CD4-positive, alpha-beta T cell (primary cell): Measurements from ENCODE around the gene PHACTR4. TPM values are rescaled to one million over a fixed set of nuclear protein-coding genes. Genes with fewer than 3 reads are reported as not detected.
A peak's percentile ranks its signal among the peaks of the same experiment; 100 is the strongest.

Experiments used
- ATAC-seq: fragments of 200-7000 bp; cut with Tn5 transposase; one replicate; pipeline ENCODE4 v1.10.0; 2022; ENCODE audit warnings: mild to moderate bottlenecking; ENCODE audit not compliant: poor library complexity
- CTCF ChIA-PET: fragments of 350-600 bp; sonication (Branson Sonifier 250); formaldehyde crosslinking; loops from one replicate; lab custom pipeline; 2021; ENCODE audit warnings: antibody characterized with exemption, inconsistent platforms; lab: Charles Lee
- POLR2A ChIA-PET: fragments of 350-600 bp; sonication (Branson Sonifier 250); formaldehyde crosslinking; loops from one replicate; lab custom pipeline; 2021; ENCODE audit warnings: antibody characterized with exemption, inconsistent platforms; lab: Charles Lee
- DNase-seq, 14 experiments: peaks; one replicate each; pipeline ENCODE4 v3.0.0-alpha.2; 2013 to 2020; ENCODE audit warnings: mixed read lengths in 2 of 14
- H3K27ac ChIP-seq, 2 donors: one replicate each; pipeline versions ENCODE4 v1.5.1 to v1.7.0; 2013; ENCODE audit warnings: low read length in 2 of 2, low read depth in 1 of 2, mild to moderate bottlenecking in 1 of 2
- H3K27me3 ChIP-seq, 2 experiments: 1 replicate in 1 of 2; 2 replicates in 1 of 2; pipeline versions ENCODE4 v1.6.1 to v1.7.0; 2013; ENCODE audit warnings: low read length in 2 of 2, control low read depth in 1 of 2, mild to moderate bottlenecking in 1 of 2, moderate library complexity in 1 of 2; ENCODE audit not compliant: insufficient read depth in 2 of 2, control insufficient read depth in 1 of 2
- H3K36me3 ChIP-seq: one replicate; pipeline ENCODE4 v1.6.1; 2013; ENCODE audit warnings: low read length, control low read depth; ENCODE audit not compliant: insufficient read depth
- H3K4me1 ChIP-seq: one replicate; pipeline ENCODE4 v1.6.1; 2013; ENCODE audit warnings: low read length, control low read depth; ENCODE audit not compliant: insufficient read depth
- H3K4me3 ChIP-seq: one replicate; pipeline ENCODE4 v1.5.1; 2013; ENCODE audit warnings: mild to moderate bottlenecking, low read length, moderate library complexity
- H3K9me3 ChIP-seq, 2 experiments: 1 replicate in 1 of 2; 2 replicates in 1 of 2; pipeline versions ENCODE4 v1.6.1 to v1.7.0; 2013; ENCODE audit warnings: low read length in 2 of 2, mild to moderate bottlenecking in 2 of 2, control low read depth in 1 of 2, moderate library complexity in 1 of 2; ENCODE audit not compliant: control insufficient read depth in 1 of 2, insufficient read depth in 1 of 2
- H3K27ac Mint-ChIP-seq: one replicate; pipeline ENCODE4 v1.8.0; 2020; ENCODE audit warnings: mixed read lengths
- H3K27me3 Mint-ChIP-seq: one replicate; pipeline ENCODE4 v1.8.0; 2021; ENCODE audit warnings: mixed read lengths
- H3K36me3 Mint-ChIP-seq: one replicate; pipeline ENCODE4 v1.8.0; 2021; ENCODE audit warnings: low read depth, mixed read lengths
- H3K4me1 Mint-ChIP-seq: one replicate; pipeline ENCODE4 v1.8.0; 2021; ENCODE audit warnings: low read depth, mixed read lengths
- H3K4me3 Mint-ChIP-seq: one replicate; pipeline ENCODE4 v1.8.0; 2020; ENCODE audit warnings: mild to moderate bottlenecking, mixed read lengths
- H3K9me3 Mint-ChIP-seq: one replicate; pipeline ENCODE4 v1.8.0; 2020; ENCODE audit warnings: mixed read lengths
- intact Hi-C, 2 experiments: fragments of 100-400 bp; cut with DNase I in 1 of 2; cut with micrococcal nuclease in 1 of 2; formaldehyde crosslinking; loops; one replicate each; pipeline versions ENCODE4 v1.15.1 to v1.9.0; 2023 to 2025; cut with DNase I, micrococcal nuclease
- total RNA-seq, 174 experiments: library from RNA in 2 of 174; stranded (reverse) in 2 of 174; gene quantifications; one replicate each; pipeline ENCODE4 v1.2.3 and lab custom pipeline; 2021 to 2026
- TF ChIP-seq, protein P1 (sequence below): fragments of 200-600 bp; IDR thresholded peaks from one replicate; pipeline ENCODE4 v1.8.0; 2022; ENCODE audit warnings: antibody characterized with exemption, mild to moderate bottlenecking

The PHACTR4 gene
- total RNA-seq, 2 experiments from 2014 or later = 26.0 to 26.3 TPM

DNA sequence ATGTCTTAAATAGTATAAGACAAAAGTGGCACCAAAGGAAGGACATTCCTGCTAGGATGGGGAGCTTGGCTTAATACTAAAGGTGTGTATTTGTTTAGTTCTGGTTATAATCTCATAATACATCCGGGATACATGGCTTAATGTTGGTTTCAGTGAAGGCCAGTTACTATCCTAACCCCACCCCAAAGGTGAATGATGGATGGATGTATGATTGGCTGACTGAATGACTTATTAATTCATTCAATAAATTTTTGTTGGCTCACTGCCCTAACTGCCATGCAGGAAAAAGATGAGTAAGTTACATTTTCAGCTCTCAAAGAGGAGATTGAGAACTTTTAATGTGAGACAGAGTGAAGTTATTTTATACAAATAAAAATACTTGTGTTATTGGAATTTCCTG, 52.2 kb downstream of the PHACTR4 start:
- no peaks in the 10 kb centered on the region for H3K9me3 ChIP-seq
- no peaks in the 10 kb centered on the region for H3K27me3 Mint-ChIP-seq

DNA sequence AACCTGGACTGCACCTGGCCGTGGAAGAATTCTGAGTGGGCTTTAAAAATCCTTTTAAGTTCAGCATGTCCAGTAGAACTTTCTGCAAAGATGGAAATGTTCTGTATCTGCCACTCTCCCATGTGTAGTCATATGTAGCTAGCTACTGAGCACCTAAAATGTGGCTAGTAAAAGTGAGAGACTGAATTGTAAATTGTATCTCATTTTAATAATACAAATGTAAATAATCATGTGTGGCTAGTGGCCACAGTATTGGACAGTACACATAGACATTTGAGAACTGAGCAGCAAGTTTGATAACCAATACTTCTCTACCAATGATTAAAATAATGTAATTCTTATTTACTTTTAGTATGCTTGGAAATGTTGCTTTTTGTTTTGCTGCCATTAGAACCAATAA, 57.3 kb downstream of the PHACTR4 start:
- Histone ChIP-seq H3K9me3 (no peaks in the 10 kb centered on the region), H3K36me3 (peaks cover 10% of the 10 kb centered on the region), H3K4me1 (no peaks in the 10 kb centered on the region), H3K4me3 (no peak overlapping the region), H3K27me3 (no peaks in the 10 kb centered on the region), H3K27ac (no peak overlapping the region)
- Mint-ChIP-seq H3K9me3 (no peaks in the 10 kb centered on the region), H3K27ac (no peak overlapping the region), H3K36me3 (peaks cover 6% of the 10 kb centered on the region), H3K27me3 (no peaks in the 10 kb centered on the region), H3K4me3 (no peak overlapping the region), H3K4me1 (peaks cover 5% of the 10 kb centered on the region)
- TF ChIP-seq, protein P1, sequence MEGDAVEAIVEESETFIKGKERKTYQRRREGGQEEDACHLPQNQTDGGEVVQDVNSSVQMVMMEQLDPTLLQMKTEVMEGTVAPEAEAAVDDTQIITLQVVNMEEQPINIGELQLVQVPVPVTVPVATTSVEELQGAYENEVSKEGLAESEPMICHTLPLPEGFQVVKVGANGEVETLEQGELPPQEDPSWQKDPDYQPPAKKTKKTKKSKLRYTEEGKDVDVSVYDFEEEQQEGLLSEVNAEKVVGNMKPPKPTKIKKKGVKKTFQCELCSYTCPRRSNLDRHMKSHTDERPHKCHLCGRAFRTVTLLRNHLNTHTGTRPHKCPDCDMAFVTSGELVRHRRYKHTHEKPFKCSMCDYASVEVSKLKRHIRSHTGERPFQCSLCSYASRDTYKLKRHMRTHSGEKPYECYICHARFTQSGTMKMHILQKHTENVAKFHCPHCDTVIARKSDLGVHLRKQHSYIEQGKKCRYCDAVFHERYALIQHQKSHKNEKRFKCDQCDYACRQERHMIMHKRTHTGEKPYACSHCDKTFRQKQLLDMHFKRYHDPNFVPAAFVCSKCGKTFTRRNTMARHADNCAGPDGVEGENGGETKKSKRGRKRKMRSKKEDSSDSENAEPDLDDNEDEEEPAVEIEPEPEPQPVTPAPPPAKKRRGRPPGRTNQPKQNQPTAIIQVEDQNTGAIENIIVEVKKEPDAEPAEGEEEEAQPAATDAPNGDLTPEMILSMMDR = no peak
- ChIA-PET CTCF (no interaction called here), POLR2A (no interaction called here)
- intact Hi-C loops = no loop called here
- no peak for ATAC-seq
- DNase-seq = no peak

More for the DNA sequence above, 52.2 kb downstream of the PHACTR4 start:
- Mint-ChIP-seq H3K9me3 (no peaks in the 10 kb centered on the region), H3K4me3 (no peak overlapping the region), H3K36me3 (peaks cover 6% of the 10 kb centered on the region), H3K4me1 (peaks cover 11% of the 10 kb centered on the region), H3K27ac (no peak overlapping the region)
- no peak overlapping the region for H3K4me3 ChIP-seq
- no peaks in the 10 kb centered on the region for H3K27me3 ChIP-seq
- ChIA-PET CTCF (no interaction called here), POLR2A (no interaction called here)
- H3K36me3 ChIP-seq = peaks cover 8% of the 10 kb centered on the region
- DNase-seq (no peak), ATAC-seq (no peak)
- no peak overlapping the region for H3K27ac ChIP-seq
- intact Hi-C loops = no loop called here
- H3K4me1 ChIP-seq = peaks cover 10% of the 10 kb centered on the region
- TF ChIP-seq, protein P1 = no peak

DNA sequence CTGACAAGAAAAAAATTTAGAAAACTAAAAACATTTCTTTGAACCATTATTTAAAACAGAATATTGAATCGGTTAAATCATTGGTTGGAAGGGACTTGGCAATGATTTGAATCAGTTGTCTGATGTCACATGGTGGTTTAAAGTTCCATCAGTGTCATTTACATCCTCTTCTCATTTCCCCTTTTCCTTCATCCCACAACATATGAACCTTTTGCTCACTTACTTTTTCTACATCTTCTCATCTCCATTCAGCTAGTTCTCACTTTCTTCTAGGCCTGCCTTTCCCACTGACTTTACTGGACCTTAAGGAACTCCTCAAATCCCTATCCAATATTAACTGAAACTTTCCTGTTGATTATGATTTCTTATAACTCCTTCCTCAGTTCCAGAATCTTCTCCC, 58.5 kb downstream of the PHACTR4 start:
- Histone ChIP-seq H3K9me3 (no peaks in the 10 kb centered on the region), H3K27me3 (no peaks in the 10 kb centered on the region), H3K4me3 (no peak overlapping the region), H3K27ac (no peak overlapping the region), H3K4me1 (no peaks in the 10 kb centered on the region), H3K36me3 (peaks cover 10% of the 10 kb centered on the region)
- no peak for ATAC-seq
- DNase-seq = peak in 1 of 14 experiments; percentile 8
- Mint-ChIP-seq H3K4me3 (no peak overlapping the region), H3K4me1 (peaks cover 5% of the 10 kb centered on the region), H3K27ac (no peak overlapping the region), H3K27me3 (no peaks in the 10 kb centered on the region), H3K9me3 (no peaks in the 10 kb centered on the region), H3K36me3 (peaks cover 6% of the 10 kb centered on the region)
- TF ChIP-seq, protein P1 = no peak
- intact Hi-C loops = no loop called here
- ChIA-PET POLR2A (no interaction called here), CTCF (no interaction called here)
